GM12864 (cell line): ENCODE results near the gene SLC25A45.

Experiments
- DNase-seq: peaks from one replicate; pipeline ENCODE4 v3.0.0-alpha.2; 2011; ENCODE audit warnings: low read depth
- H3K4me3 ChIP-seq: 2 replicates; pipeline ENCODE4 v1.5.1; 2011; ENCODE audit warnings: mild to moderate bottlenecking, low read depth, low read length, control low read depth
- TF ChIP-seq, protein P1 (sequence below): IDR thresholded peaks from 2 replicates; pipeline ENCODE4 v1.5.1; 2011; ENCODE audit warnings: low read depth, mild to moderate bottlenecking, moderate library complexity, low read length, control low read depth, inconsistent platforms; ENCODE audit errors: missing control alignments

The SLC25A45 gene

DNA sequence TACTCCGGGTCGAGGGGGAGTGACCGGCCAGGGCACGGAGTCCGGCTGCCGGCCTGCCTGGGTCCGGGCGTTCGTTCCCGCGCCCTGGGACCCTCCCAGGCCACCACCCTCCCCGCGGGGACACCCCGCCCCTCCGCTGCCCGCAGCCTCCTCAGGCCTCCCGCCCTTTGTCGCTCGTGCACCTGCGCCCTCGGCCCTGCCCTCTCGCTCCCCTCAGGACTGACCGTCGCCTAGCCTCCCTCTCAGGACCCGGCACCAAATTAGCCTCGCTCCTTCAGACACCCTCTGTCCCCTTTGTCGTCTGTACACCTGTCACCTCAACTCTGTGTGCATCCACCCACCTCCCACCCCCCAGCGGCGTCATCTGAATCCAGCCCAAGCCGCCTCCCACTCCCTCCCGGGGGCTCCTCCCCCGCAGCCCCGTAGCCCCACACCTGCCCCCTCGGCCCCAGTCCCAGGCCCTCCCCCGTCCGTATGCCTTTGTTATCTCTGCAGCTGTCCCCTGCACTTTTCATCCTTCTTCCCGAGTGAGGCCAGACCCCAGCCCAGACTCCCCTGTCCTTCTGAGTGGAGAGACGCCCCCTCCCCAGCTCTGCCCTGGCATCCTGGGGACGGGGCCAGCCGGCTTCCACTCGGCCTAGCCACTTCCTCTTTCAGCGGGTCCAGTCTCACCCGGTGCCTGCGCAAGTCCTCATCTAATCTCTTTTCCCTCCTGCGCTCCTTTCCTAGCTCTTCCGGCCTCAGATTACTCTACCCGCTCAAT lies 27.3 kb downstream of the SLC25A45 start:
- DNase-seq, result no peak
- peak overlapping the region; percentile 74 for H3K4me3 ChIP-seq
- TF ChIP-seq, protein P1, sequence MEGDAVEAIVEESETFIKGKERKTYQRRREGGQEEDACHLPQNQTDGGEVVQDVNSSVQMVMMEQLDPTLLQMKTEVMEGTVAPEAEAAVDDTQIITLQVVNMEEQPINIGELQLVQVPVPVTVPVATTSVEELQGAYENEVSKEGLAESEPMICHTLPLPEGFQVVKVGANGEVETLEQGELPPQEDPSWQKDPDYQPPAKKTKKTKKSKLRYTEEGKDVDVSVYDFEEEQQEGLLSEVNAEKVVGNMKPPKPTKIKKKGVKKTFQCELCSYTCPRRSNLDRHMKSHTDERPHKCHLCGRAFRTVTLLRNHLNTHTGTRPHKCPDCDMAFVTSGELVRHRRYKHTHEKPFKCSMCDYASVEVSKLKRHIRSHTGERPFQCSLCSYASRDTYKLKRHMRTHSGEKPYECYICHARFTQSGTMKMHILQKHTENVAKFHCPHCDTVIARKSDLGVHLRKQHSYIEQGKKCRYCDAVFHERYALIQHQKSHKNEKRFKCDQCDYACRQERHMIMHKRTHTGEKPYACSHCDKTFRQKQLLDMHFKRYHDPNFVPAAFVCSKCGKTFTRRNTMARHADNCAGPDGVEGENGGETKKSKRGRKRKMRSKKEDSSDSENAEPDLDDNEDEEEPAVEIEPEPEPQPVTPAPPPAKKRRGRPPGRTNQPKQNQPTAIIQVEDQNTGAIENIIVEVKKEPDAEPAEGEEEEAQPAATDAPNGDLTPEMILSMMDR, result no peak

DNA sequence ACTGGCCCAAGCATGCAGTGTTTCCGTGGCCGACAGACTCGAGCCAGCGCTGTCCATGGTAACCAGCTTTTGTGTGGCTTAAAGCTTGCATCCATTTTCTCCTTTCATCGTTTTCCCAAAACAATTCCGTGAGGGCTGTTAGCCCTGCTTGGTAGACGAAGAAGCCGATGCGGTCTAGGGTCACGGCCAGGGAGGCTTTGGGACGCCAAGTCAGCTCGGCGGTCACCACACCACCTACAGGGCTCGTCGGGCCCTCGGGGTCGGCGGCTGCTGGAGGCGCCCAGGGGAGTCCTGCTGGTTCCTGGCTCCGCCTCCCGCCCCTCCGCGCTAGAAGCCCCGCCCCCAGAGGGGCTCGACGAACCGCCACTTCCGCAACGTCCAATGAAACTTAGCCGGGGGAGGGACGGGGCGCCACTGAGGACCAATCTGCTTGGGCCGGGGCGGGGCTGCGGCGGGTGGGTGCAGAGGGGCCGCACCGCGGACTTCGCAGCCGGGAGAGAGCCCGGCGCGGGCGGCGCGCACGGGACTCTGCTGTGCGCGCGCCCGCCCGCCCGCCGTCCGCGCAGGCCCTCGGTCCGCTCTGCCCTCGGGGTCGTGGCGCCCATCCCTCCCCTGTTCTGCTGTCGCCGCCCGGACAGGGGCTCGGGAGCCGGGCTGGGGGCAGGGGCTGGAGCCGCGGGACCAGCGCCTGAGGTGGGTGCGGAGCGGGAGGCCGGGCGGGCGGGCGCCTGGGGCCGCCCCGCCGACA lies 28.0 kb downstream of the SLC25A45 start, which contains the start of gene TIGD3:
Gene TIGD3, plus strand, starts transcription at position 487 of the 748 bp plus-strand sequence. CDS start 1,058 bp downstream, outside the sequence.
- DNase-seq, result peak; percentile 77
- TF ChIP-seq, protein P1, result no peak
- peak within 1 kb of the TSS; percentile 74 for H3K4me3 ChIP-seq

DNA sequence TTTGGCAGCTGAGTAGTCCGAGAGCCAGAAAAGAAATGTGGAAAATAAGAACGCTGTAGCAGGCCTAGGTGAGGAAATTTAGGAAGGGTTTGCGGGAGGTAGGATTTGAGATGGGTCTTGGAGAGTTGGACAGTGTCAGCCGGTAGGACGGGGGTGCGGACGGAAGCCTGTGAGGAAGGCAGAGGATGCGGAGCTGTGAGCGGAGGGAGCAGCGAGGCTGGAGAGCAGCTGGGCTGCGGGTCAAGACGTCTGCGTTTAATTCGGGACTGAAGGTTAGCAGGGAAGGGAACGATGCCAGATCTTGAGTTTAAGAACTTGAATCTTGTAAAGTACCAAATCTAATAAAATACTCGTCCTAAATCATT lies 28.6 kb downstream of the SLC25A45 start:
- no peak overlapping the region; the same call in 1 of the 2 replicates for H3K4me3 ChIP-seq
- no peak for DNase-seq
- TF ChIP-seq, protein P1, result no peak

DNA sequence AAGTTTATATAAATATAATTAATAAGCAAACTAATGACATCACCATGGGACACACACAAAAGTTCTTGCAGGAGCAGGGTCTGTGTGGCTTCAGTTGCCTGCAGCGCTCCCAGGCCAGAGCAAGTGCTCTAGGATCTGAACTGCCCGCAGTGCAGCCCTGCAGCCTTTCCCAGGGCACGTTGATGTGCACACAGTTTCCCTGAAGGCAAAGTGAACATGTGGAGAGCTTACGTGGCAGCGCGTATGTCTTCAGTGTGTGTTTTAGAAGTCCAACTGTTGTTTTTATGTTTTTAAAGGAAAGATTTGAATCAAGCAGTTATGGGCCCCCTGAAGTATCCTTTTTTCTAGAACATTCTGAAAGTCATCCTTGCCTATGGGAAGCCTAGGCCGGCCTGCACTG lies 29.1 kb downstream of the SLC25A45 start:
- H3K4me3 ChIP-seq, result no peak overlapping the region
- TF ChIP-seq, protein P1, result no peak
- DNase-seq, result no peak

DNA sequence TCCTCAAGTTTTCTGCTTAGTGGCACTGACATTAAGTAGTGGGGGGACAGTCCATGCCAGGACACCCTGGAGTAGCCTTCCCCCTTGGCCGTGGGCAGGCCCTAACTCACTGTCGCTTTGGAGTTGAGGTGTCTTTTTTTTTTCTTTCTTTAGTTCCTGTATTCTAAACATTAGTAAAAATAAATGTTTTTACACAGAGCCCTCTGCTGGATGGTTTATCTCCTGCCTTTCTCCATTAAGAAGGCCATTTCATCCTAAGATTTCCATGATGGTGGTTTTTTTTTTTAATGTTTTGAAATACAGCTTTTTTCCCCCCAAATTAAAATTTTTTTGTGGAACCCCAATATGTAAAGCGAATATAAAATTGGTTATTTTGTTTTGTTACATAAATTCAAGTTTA lies 29.7 kb downstream of the SLC25A45 start:
- TF ChIP-seq, protein P1, result no peak
- DNase-seq, result no peak
- H3K4me3 ChIP-seq, result no peak overlapping the region

DNA sequence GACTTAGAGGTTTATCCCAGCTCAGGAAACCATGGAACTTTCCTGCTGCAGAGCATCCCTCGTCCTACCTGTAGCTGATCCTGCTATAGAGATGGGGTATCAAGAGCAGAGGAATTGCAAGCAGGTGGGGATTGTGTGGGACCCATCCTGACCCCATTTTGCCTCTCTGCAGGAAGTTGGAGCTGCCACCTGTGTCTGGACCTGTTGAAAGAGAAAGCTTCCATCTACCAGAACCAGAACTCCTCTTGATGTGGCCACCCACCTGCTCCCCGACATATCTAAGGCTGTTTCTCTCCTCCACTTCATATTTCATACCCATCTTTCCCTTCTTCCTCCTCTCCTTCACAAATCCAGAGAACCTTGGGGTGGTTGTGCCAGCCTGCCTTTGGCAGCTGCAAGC lies 30.9 kb downstream of the SLC25A45 start:
- DNase-seq, result no peak
- no peak overlapping the region for H3K4me3 ChIP-seq
- TF ChIP-seq, protein P1, result no peak
